ENCODE results near the gene FBRS.
A peak's percentile ranks its signal among the peaks of the same experiment; 100 is the strongest.
"Not testable (repeated sequence)": the region's sequence is repeated elsewhere in the genome, so short reads cannot be mapped to it uniquely, and the experiment has no call there.

The FBRS gene

DNA sequence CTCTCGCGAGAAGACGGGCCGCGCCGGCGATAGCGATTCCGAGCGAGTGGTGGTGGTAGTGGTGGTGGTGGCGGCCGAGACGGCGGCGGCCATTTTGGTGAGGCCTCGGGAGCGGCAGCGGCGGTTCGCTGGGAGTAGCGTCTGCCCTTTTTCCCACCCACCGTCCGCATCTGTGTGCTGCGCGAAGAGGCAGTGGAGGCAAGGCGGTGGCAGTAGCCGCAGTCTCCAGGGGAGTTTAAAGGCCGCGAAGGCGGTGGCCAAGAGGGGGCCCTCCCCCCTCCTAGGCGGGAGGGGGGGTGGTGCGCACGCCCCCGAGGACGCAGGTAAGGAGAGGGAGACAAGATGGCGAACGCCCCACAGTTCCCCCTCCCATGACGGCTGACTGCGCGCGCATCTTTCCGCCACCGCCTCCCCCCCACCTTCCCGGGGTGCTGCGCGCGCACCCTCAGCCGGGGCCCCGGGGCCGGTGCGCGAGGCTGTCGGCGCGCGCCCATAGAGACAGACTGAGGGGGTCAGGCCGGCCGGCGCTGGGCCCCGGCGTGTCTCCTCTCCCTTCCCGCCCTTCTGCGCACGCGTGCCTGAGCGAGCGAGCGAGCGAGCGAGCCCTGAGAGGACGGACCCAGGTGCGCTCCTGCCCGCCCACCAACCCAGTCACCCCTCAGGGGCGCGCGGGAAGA lies 40.0 kb downstream of the FBRS start:
- in situ Hi-C loops (cut with MboI; ENCODE audit: low pct_unique_long_range_greater_than_20kb, low sequenced_read_pairs, unreplicated experiment): no loop called here

DNA sequence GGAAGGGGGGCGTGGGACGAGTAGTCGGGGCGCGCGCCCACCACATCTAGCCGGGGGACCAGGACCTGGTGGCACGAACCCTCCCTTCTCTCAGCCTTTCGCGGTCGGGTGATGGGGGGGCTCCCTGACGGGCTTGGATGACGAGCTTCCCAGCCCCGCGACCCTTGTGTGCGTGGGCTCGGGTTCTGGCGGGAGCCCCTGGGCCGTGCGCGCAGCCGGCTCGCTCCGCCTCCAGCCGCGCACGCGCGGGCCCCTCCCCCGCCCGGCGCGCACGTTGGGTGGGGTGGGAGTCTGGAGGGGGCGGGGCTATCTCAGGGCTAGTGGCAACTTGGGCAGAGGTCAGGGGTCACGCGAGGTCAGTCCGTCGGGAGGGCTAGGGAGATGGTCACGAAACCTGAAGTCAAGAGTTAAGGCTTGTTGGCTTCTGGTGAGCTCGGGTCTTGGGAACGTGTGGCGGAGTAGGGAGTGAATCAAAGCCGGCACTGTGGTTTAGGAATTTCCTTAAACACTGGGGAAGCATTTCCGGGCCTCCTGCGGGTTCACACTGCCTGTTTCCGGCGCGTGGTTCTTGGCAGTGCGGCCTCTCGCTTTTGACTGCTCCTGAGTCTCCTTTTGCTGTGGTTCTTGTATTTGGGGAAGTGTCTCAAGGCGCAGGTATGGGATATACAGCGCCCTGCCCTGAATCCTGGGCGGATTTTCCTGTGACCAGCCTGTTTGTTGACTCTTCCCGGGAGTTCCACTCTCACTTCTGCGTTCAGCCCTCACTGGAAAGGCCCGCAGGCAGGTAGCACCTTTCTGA lies 40.8 kb downstream of the FBRS start, which contains the start of gene SRCAP:
Gene SRCAP, plus strand, starts transcription at position 356 of the 799 bp plus-strand sequence. CDS start 1,654 bp downstream, outside the sequence.
- peak; percentile 95 for DNase-seq (ENCODE audit: low spot score)
- TF ChIP-seq, protein P1, sequence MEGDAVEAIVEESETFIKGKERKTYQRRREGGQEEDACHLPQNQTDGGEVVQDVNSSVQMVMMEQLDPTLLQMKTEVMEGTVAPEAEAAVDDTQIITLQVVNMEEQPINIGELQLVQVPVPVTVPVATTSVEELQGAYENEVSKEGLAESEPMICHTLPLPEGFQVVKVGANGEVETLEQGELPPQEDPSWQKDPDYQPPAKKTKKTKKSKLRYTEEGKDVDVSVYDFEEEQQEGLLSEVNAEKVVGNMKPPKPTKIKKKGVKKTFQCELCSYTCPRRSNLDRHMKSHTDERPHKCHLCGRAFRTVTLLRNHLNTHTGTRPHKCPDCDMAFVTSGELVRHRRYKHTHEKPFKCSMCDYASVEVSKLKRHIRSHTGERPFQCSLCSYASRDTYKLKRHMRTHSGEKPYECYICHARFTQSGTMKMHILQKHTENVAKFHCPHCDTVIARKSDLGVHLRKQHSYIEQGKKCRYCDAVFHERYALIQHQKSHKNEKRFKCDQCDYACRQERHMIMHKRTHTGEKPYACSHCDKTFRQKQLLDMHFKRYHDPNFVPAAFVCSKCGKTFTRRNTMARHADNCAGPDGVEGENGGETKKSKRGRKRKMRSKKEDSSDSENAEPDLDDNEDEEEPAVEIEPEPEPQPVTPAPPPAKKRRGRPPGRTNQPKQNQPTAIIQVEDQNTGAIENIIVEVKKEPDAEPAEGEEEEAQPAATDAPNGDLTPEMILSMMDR (IDR thresholded peaks at IDR 0.05; ENCODE audit: extremely low read depth, insufficient read depth, missing control alignments): no peak
- in situ Hi-C loops (cut with MboI; ENCODE audit: low pct_unique_long_range_greater_than_20kb, low sequenced_read_pairs, unreplicated experiment): no loop called here

More for the DNA sequence above, 40.0 kb downstream of the FBRS start:
- DNase-seq (ENCODE audit: low spot score): peak; percentile 99
- TF ChIP-seq, protein P1 (IDR thresholded peaks at IDR 0.05; ENCODE audit: extremely low read depth, insufficient read depth, missing control alignments): peak; percentile 0

DNA sequence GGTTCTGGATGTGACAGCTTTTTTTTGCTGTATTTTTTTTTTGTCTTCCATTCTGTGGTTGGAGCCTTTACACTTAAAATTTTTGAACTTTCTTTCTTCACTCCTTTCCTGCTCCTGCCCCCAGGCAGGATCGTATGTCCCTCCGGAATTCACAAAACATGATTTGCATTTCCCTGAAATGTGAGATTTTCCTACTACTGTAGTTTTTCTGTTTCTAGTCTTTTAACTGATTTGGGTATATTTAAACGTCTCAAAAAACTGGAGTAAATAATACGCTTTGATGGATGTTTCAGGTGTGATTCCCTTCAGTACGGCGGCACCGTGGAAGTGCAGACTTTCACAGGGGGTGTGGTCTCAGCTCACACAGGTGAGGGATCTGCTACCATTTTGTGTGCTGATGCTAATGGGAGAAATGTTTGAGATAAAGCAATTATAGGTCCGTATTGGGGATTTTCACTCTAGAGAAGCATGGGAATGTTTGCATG lies 41.4 kb downstream of the FBRS start:
- DNase-seq (ENCODE audit: low spot score): no peak
- in situ Hi-C loops (cut with MboI; ENCODE audit: low pct_unique_long_range_greater_than_20kb, low sequenced_read_pairs, unreplicated experiment): no loop called here
- TF ChIP-seq, protein P1 (IDR thresholded peaks at IDR 0.05; ENCODE audit: extremely low read depth, insufficient read depth, missing control alignments): no peak

DNA sequence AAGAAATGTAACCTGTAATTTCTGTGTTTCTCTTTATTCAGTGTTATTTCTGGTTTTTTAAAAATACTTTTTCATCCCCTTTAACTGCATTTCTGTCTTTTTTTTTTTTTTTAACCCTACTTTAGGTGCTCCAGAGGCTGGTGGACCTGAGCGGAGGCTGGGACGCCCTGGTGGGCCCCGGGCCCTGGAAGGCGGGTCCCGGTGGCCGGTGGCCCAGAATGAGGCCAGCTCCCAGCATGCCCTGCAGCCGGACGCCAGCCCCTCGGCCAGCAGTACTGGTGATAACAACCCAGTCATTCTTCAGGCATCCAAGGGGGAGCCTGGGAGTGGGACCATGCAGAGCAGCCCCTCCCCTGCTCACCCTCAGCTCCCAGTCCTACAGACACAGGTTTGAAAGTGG lies 42.3 kb downstream of the FBRS start:
- TF ChIP-seq, protein P1 (IDR thresholded peaks at IDR 0.05; ENCODE audit: extremely low read depth, insufficient read depth, missing control alignments): no peak
- in situ Hi-C loops (cut with MboI; ENCODE audit: low pct_unique_long_range_greater_than_20kb, low sequenced_read_pairs, unreplicated experiment): no loop called here
- no peak for DNase-seq (ENCODE audit: low spot score)

DNA sequence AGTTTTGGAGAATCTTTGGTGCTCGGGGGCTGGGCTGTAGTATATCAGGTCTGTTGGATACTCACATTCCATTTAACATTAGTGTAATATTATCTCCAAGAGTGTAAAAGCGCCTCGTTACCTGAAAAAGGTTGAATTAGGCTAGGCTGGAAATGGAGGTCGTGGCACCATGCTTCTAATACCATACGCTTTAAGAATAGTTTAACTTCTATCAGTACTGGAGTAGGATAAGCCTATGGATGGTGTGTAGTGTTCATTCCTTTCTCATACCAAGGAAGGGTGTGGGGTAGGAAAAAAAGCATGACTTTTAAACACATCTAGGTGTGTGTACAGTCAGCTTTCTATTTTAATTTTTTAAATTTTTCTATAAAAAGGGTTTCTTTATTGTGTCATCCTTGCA lies 42.7 kb downstream of the FBRS start:
- TF ChIP-seq, protein P1 (IDR thresholded peaks at IDR 0.05; ENCODE audit: extremely low read depth, insufficient read depth, missing control alignments): no peak
- in situ Hi-C loops (cut with MboI; ENCODE audit: low pct_unique_long_range_greater_than_20kb, low sequenced_read_pairs, unreplicated experiment): no loop called here
- no peak for DNase-seq (ENCODE audit: low spot score)

DNA sequence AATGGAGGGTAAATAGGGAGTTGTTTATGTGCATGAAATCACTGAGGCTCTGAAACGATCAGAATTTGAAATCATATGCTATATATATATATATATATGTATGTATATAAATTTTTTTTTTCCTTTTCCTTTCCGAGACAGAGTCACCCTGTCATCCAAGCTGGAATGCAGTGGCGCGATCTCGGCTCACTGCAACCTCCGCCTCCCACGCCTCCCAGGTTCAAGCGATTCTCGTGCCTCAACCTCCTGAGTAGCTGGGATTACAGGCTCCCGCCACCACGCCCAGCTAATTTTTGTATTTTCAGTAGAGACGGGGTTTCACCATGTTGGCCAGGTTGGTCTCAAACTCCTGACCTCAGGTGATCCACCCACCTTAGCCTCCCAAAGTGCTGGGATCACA lies 44.8 kb downstream of the FBRS start:
- in situ Hi-C loops (cut with MboI; ENCODE audit: low pct_unique_long_range_greater_than_20kb, low sequenced_read_pairs, unreplicated experiment); DNase-seq (ENCODE audit: low spot score): not testable (repeated sequence)

DNA sequence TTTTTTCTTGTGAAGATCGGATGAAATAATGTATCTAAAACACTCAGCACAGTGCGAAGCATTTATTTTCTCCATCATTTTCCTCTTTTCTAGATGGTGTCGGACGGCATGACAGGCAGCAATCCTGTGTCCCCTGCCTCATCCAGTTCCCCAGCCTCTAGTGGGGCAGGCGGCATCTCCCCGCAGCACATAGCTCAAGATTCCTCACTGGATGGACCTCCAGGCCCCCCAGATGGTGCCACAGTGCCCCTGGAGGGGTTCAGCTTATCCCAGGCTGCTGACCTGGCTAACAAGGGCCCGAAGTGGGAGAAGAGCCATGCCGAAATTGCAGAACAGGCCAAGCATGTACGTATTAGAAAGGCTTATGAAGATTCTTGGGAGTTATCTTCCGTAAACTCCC lies 45.7 kb downstream of the FBRS start:
- TF ChIP-seq, protein P1 (IDR thresholded peaks at IDR 0.05; ENCODE audit: extremely low read depth, insufficient read depth, missing control alignments): no peak
- in situ Hi-C loops (cut with MboI; ENCODE audit: low pct_unique_long_range_greater_than_20kb, low sequenced_read_pairs, unreplicated experiment): no loop called here
- DNase-seq (ENCODE audit: low spot score): no peak

Measured in GM13977 (cell line).